Muscle of back (tissue), 13 donors: ENCODE measurements around the gene TSTD2. TPM values are rescaled to one million over a fixed set of nuclear protein-coding genes. Genes with fewer than 3 reads are reported as not detected.

ENCODE experiments used
- DNase-seq, 3 donors: peaks; one replicate each; pipeline versions ENCODE4 v3.0.0 to v3.0.0-alpha.2; 2013
- long read RNA-seq, 9 donors: transcript quantifications; one replicate each; lab custom pipeline, GENCODE V29; 2026
- polyA plus RNA-seq, 10 donors: library from polyadenylated mRNA; unstranded; fragments of 120-200 nt; gene quantifications; one replicate each; pipeline ENCODE4 v1.2.1, GENCODE V29; 2013; ENCODE audit not compliant: insufficient read length in 10 of 10

Gene TSTD2
- 10 to 100 TPM; 15.5 to 31.7 (median 25.3) TPM for polyA plus RNA-seq
- long read RNA-seq, donor 1, full-length matches to known transcripts, result 101 of 101 reads
- long read RNA-seq, donor 1, partial matches to known transcripts, result 0 of 101 reads
- long read RNA-seq, donor 1, other reads (novel, unspliced or antisense), result 0 of 101 reads
- long read RNA-seq, donor 2, full-length matches to known transcripts, result 97 of 97 reads
- long read RNA-seq, donor 2, partial matches to known transcripts, result 0 of 97 reads
- long read RNA-seq, donor 2, other reads (novel, unspliced or antisense), result 0 of 97 reads
- long read RNA-seq, donor 3, partial matches to known transcripts, result 0 of 1 reads
- long read RNA-seq, donor 3, other reads (novel, unspliced or antisense), result 0 of 1 reads
- long read RNA-seq, donor 4, full-length matches to known transcripts, result 58 of 58 reads
- long read RNA-seq, donor 4, partial matches to known transcripts, result 0 of 58 reads
- long read RNA-seq, donor 4, other reads (novel, unspliced or antisense), result 0 of 58 reads
- long read RNA-seq, donor 5, transcript TSTD2-205 (1 exons, 3,076 nt), result major isoform, 130 of 130 reads
- long read RNA-seq, donor 5, partial matches to known transcripts, result 0 of 130 reads
- long read RNA-seq, donor 5, other reads (novel, unspliced or antisense), result 0 of 130 reads
- long read RNA-seq, donor 6, full-length matches to known transcripts, result 144 of 149 reads
- long read RNA-seq, donor 6, partial matches to known transcripts, result 5 of 149 reads
- long read RNA-seq, donor 6, other reads (novel, unspliced or antisense), result 0 of 149 reads
- long read RNA-seq, donor 7, transcript TSTD2-205 (1 exons, 3,076 nt), result major isoform, 55 of 55 reads
- long read RNA-seq, donor 7, partial matches to known transcripts, result 0 of 55 reads
- long read RNA-seq, donor 7, other reads (novel, unspliced or antisense), result 0 of 55 reads
- long read RNA-seq, donor 8, transcript TSTD2-205 (1 exons, 3,076 nt), result major isoform, 68 of 74 reads
- long read RNA-seq, donor 8, partial matches to known transcripts, result 6 of 74 reads
- long read RNA-seq, donor 8, other reads (novel, unspliced or antisense), result 0 of 74 reads
- long read RNA-seq, donor 9, transcript TSTD2-205 (1 exons, 3,076 nt), result major isoform, 24 of 24 reads
- long read RNA-seq, donor 9, partial matches to known transcripts, result 0 of 24 reads
- long read RNA-seq, donor 9, other reads (novel, unspliced or antisense), result 0 of 24 reads

DNA sequence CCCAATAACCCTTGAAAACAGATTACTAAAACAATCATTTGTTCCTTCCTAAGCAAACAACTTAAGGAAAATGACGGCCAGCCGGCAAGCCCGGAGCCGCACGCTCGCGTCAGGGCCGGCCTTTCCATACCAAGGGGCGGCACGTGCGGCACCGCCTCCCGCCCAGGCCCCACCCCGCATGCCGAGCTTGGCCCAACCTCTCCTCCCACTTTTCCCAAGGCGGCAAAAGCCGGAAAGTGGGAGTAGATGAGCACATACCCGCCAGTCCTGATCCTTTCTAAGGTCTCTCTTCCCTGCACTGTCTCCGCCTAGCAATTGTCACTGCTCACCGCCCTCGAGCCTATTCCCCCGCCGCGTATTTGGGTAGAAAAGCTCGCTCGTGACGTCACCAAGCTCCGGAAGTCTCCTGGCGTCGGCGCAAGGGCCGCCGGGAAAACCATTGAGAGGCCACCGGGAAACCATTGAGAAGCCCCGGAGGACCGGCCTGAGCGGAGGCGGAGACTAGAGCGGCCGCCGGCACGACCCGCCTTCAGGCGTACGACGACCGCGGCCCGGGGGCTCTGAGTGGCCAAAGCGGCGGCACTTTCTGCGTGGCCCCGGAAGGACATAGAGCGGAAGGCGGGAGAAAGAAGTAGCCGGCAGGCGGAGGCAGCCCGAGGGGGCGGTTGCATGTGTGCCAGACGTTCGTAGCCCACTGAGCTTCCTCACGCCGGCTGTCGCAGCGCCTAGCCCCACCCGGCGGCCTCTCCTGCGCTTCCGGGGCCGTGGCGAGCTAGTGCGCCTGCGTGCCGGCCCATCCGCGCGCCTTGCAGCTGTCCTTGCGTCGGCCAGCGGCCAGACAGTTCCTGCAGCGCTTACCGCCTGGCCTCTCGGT lies at the start of gene TSTD2, which contains the start of gene NCBP1:
Gene TSTD2 (minus strand): TSS at position 384 of the 874 bp plus-strand sequence. CDS start 5,806 bp downstream, outside the sequence.
Gene NCBP1 (plus strand): TSS at position 837 of the 874 bp plus-strand sequence. CDS start 61 bp downstream, outside the sequence.
- peak; percentile 98 to 99 (median 98) for DNase-seq

- no peak for DNase-seq
Observed at GRCh38 chr9:97682242-97682641, 49.1 kb upstream of the TSTD2 start.

DNA sequence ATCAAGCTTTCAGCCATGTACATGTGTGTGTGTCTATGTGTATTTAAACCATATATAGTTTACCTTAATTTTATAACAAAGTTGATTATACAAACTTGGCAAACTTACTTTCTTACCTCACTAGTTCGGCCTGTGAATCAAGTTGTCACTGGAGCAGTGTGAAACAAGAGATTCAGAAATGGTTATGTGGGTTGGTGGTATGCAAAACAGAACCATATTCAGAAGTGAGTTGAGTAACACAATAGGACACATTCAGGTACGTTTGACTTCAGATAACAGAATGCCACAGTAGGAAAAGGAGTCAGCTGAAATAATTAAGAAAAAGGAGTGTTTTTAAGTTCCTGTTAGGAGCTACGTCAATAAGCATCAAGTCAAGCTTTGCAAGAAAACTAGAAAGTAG lies 42.5 kb upstream of the TSTD2 start:
- no peak for DNase-seq

- no peak for DNase-seq
Observed at GRCh38 chr9:97673922-97674321, 40.8 kb upstream of the TSTD2 start.

GRCh38 chr9:97672403-97672802 lies 39.2 kb upstream of the TSTD2 start:
- no peak for DNase-seq

GRCh38 chr9:97670586-97670985 lies 37.4 kb upstream of the TSTD2 start:
- DNase-seq, result no peak

GRCh38 chr9:97668485-97668884 lies 35.3 kb upstream of the TSTD2 start:
- no peak for DNase-seq

DNA sequence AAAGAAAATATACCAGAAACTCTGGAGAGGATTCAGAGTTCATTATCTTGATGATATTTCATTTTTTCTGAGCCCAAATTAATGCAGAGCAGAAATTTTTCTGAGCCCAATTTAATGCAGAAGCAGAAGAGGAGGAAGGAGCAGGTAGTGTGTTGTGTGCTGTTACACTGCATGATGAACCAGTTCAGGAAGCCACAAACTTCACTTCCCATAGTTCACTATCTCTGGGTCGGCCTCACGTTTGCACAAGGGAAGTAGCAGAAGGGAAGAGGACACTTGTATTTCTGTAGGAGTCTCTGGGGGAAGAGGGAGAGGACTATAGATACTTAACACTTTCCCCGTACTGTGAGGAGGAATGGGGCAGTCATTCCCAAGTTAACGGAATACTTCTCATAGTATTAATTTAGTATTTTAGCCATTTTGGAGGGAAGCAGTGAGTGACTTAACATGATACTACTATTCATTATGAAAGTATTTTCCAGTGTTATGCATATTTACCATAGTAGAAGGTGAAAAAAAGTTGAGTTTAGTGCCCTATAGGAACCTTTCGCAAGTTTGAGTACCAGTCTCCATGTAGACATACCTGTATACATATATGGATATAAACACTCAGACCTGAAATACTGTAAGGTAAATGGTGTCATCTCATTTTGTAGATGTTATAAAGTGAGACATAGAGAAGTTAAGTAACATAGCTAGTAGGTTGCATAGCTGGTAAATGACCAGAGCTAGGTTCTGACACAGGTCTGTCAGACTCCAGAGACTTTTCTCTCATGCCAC lies 33.9 kb upstream of the TSTD2 start:
- peak in 1 of 3 donors; percentile 4 for DNase-seq

GRCh38 chr9:97665742-97666141 lies 32.6 kb upstream of the TSTD2 start:
- DNase-seq, result no peak

DNA sequence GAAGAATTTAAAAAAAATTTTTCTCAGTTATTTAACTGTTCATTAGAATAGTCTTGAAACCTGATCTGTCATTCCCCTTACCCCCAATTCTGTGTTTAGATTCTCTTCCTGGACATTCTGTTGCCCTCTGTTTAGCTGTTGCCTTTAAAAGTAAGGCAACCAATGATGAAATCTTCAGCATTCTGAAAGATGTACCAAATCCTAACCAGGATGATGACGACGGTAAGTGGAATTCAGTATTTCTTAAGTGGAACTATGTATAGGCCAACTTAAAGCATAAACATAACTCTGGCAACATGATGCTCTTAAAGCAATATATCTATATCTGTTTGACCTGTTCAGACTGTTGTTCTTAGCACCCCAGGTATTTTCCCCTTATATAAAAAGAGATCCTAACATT lies 27.7 kb upstream of the TSTD2 start:
- no peak for DNase-seq

DNA sequence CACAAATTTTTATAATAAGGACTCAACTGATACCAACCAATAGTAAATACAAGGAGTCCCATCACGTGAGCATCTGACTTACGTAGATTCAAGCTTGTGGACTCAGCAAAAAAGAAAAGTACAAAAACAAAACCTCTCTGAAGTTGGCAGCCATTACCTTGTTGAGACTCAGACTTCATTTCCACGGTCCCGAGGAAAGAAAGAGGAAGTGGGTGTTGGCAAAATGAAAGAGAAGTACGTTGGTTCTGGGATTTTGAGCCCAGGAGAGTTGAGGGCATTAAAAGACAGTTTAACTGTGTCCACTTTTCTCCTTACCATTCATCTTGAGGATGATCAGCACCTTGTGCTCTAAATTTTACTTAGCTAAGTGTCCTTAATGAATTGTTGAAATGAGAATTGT lies 27.2 kb upstream of the TSTD2 start:
- DNase-seq, result no peak

DNA sequence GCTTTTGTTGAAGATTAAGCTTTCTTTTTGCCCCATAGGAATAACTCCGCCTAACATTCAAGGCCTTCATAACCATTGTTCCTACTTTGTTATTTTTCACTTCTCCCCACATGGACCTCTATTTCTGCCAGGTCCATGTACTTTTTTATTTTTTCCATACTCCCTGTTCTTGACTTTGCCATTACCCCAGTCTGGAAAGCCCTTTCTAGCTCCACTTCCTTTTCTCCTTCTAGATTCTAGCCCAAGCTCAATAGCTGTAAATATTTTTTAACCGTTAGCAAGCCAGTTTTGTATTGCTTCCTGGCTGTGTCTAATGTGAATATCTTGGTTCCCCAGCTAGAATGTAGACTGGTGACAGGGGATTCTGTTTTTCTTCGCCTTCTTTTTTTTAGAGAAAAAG lies 26.6 kb upstream of the TSTD2 start:
- no peak for DNase-seq

DNA sequence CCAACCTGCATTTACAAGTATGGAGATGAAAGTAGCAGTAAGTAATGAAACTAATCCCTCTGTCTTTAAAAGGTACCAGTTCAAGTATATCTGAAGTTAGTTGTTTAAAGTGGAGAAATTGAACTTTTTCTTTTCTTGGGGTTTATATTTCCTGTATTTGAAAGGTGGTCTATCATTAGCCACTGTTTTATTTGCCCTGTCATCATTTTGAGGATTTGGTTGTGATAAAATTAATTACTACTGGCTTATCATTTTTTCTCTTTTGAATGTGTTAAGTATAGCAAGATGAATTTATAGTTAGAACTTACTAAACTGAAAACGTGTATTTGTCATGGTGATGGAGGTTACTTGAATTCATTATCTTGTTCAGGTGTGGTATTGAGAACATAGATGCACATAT lies 25.5 kb upstream of the TSTD2 start:
- no peak for DNase-seq

- DNase-seq, result no peak
Observed at GRCh38 chr9:97651646-97652045, 18.5 kb upstream of the TSTD2 start.

DNA sequence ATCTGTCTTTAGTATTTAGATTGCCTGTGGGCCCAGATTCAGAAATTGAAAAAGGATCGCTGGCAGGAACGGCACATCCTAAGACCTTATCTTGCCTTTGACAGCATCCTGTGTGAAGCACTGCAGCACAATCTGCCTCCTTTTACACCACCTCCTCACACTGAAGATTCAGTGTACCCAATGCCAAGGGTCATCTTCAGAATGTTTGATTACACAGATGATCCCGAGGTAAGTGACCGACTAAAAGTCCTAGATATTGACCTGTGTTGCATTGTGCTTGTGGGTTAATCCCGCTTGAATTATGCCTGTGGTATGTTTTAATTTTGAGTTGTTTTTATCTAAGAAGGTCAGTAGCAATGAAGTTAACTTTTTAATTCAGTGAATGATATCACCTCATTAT lies 14.8 kb upstream of the TSTD2 start:
- no peak for DNase-seq

DNA sequence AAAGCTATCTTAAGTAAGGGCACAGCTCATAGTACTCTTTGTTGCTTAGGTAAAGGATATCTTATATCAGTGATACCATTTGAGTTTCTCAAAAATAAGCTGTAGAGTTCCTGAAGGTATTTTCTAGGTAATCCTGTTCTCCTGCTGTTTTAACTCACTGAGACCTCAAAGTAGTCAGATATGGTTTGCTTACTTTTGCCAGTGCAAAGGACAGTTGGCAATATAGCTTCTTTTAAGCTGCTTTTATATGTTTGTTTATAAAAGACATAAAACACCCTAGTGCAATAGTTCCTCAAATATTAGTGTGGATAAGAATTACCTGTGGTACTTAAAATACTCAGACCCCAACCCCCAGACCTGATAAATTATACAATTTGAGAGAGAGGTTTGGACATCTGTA lies 12.6 kb upstream of the TSTD2 start:
- DNase-seq, result no peak

DNA sequence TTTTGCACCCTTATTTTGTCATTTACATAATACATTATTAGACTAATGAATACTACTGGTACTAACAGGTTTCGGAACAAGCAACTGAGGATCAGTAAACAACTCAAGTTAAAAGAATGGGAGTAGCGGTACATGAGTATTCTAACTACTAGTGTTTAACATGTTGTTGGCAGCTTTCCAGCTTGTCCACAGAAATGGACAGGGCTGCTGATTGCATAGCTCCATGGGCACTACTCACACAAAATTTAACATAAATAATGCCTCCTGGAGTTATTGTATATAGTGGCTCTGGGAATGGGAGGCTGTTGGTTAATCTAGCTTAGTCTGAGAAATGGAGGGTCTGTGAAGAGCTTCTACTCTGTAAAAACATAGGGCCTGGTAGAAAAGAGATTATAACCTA lies 7.2 kb upstream of the TSTD2 start:
- DNase-seq, result no peak

GRCh38 chr9:97638666-97639065 lies 5.5 kb upstream of the TSTD2 start:
- DNase-seq, result no peak

- no peak for DNase-seq
Observed at GRCh38 chr9:97636903-97637302, 3.7 kb upstream of the TSTD2 start.

DNA sequence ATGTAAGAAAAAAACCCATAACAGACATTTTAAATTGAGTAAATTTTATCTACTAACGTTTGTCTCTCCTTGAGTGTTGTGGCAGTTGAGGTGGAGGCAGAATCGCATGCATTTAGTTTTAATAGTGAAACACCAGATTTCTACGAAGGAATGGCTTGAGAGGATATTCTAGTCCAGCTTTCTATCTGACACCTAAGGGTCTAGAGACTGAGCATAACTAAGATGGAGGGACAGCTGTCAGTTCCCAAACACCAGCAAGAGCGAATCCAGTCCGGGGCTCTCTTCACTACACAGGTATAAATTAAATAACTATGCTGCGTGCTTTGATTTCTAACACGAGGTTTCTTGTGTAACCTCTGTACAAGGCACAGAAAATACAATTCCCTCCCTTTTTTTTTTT lies 1.9 kb upstream of the TSTD2 start:
- DNase-seq, result no peak
